ENCODE measurements around the gene PNKD.

GRCh38 chr2:218392459-218392858 lies 122.1 kb downstream of the PNKD start:
- TF ChIP-seq ATF2 (CRISPR knock-in tag; IDR thresholded peaks at IDR 0.05; ENCODE audit: borderline replicate concordance, low read depth) (no peak), STAT6 (CRISPR knock-in tag; conservative IDR thresholded peaks at IDR 0.05; ENCODE audit: low read depth) (no peak), CTCF (IDR thresholded peaks at IDR 0.05) (no peak), CREB1 (CRISPR knock-in tag; IDR thresholded peaks at IDR 0.05) (no peak), ATF6 (CRISPR knock-in tag; IDR thresholded peaks at IDR 0.05) (no peak), RELA (CRISPR knock-in tag; IDR thresholded peaks at IDR 0.05; ENCODE audit: borderline replicate concordance) (no peak), ATF3 (CRISPR knock-in tag; conservative IDR thresholded peaks at IDR 0.05) (no peak), TCF7 (CRISPR knock-in tag; IDR thresholded peaks at IDR 0.05; ENCODE audit: low read depth) (no peak)

All from WTC11 (cell line).